ENCODE data around the gene PRDM16. TPM values are rescaled to one million over a fixed set of nuclear protein-coding genes. Genes with fewer than 3 reads are reported as not detected.

PRDM16 gene
- total and polyA plus RNA-seq, 2 of the 13 experiments (the other 11 are each of a cell fraction or from before 2014, with no cell fraction given), result 0.15 to 0.81 TPM

- no peak for TF ChIP-seq ZNF318 (CRISPR knock-in tag; IDR thresholded peaks at IDR 0.05)
- TF ChIP-seq ZMYM3 (CRISPR knock-in tag; IDR thresholded peaks at IDR 0.05), result peak; percentile 43; the same call in 1 of the 2 replicates
- no peak for TF ChIP-seq ZNF468 (CRISPR knock-in tag; IDR thresholded peaks at IDR 0.05)
- TF ChIP-seq ZBTB38 (CRISPR knock-in tag; IDR thresholded peaks at IDR 0.05), result no peak
- TF ChIP-seq ZNF614 (CRISPR knock-in tag; IDR thresholded peaks at IDR 0.05; ENCODE audit: borderline replicate concordance), result no peak
- TF ChIP-seq, protein P1, sequence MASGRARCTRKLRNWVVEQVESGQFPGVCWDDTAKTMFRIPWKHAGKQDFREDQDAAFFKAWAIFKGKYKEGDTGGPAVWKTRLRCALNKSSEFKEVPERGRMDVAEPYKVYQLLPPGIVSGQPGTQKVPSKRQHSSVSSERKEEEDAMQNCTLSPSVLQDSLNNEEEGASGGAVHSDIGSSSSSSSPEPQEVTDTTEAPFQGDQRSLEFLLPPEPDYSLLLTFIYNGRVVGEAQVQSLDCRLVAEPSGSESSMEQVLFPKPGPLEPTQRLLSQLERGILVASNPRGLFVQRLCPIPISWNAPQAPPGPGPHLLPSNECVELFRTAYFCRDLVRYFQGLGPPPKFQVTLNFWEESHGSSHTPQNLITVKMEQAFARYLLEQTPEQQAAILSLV (CRISPR knock-in tag; IDR thresholded peaks at IDR 0.05; ENCODE audit: borderline replicate concordance), result no peak
- TF ChIP-seq ZBTB42 (CRISPR knock-in tag; IDR thresholded peaks at IDR 0.05), result peak; percentile 5; the same call in 1 of the 2 replicates
- TF ChIP-seq CHD2 (IDR thresholded peaks at IDR 0.05; ENCODE audit: low read depth, low read length), result no peak
- TF ChIP-seq, protein P2, sequence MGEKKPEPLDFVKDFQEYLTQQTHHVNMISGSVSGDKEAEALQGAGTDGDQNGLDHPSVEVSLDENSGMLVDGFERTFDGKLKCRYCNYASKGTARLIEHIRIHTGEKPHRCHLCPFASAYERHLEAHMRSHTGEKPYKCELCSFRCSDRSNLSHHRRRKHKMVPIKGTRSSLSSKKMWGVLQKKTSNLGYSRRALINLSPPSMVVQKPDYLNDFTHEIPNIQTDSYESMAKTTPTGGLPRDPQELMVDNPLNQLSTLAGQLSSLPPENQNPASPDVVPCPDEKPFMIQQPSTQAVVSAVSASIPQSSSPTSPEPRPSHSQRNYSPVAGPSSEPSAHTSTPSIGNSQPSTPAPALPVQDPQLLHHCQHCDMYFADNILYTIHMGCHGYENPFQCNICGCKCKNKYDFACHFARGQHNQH (CRISPR knock-in tag; IDR thresholded peaks at IDR 0.05), result peak; percentile 57
- TF ChIP-seq ZNF383 (CRISPR knock-in tag; IDR thresholded peaks at IDR 0.05; ENCODE audit: borderline replicate concordance), result no peak
- peak; percentile 85 for TF ChIP-seq FOXO1 (CRISPR knock-in tag; IDR thresholded peaks at IDR 0.05)
- TF ChIP-seq SRSF4 (IDR thresholded peaks at IDR 0.05; ENCODE audit: low read depth, low read length, poor library complexity, severe bottlenecking), result no peak
- TF ChIP-seq ZNF564 (CRISPR knock-in tag; IDR thresholded peaks at IDR 0.05), result 0 out of 2 replicates have a peak, but pooled peaks have one; percentile 8
- peak; percentile 30; the same call in 1 of the 2 replicates for TF ChIP-seq PHF8 (CRISPR knock-in tag; IDR thresholded peaks at IDR 0.05)
- 0 out of 2 replicates have a peak, but pooled peaks have one; percentile 14 for TF ChIP-seq SP5 (CRISPR knock-in tag; IDR thresholded peaks at IDR 0.05; ENCODE audit: borderline replicate concordance, low read depth)
- no peak for TF ChIP-seq GLI4 (CRISPR knock-in tag; IDR thresholded peaks at IDR 0.05; ENCODE audit: borderline replicate concordance)
- no peak for TF ChIP-seq AHR (CRISPR knock-in tag; IDR thresholded peaks at IDR 0.05)
- TF ChIP-seq MBNL3 (CRISPR knock-in tag; conservative IDR thresholded peaks at IDR 0.05), result no peak
- no peak for TF ChIP-seq ZC3H4 (CRISPR knock-in tag; IDR thresholded peaks at IDR 0.05; ENCODE audit: borderline replicate concordance)
- no peak for TF ChIP-seq PTBP1 (IDR thresholded peaks at IDR 0.05; ENCODE audit: low read depth, low read length, poor library complexity, severe bottlenecking)
Measured at GRCh38 chr1:3237994-3238702, 169.1 kb downstream of the PRDM16 start (continued).
